Measurements from ENCODE around the gene ALPK1. TPM values are rescaled to one million over a fixed set of nuclear protein-coding genes. Genes with fewer than 3 reads are reported as not detected.

The ALPK1 gene
- total RNA-seq, 6 experiments from 2014 or later = 5.8 to 9.0 (median 7.8) TPM

GRCh38 chr4:112316360-112316759, 19.2 kb downstream of the ALPK1 start:
- Mint-ChIP-seq H3K9me3 (no peaks in the 10 kb centered on the region), H3K4me1 (ENCODE audit: low read depth) (peaks cover 5% of the 10 kb centered on the region; the same call in 1 of the 2 replicates), H3K27me3 (ENCODE audit: insufficient read depth) (no peaks in the 10 kb centered on the region), H3K36me3 (ENCODE audit: low read depth) (peaks cover 5% of the 10 kb centered on the region; the same call in 1 of the 2 replicates), H3K4me3 (no peak overlapping the region), H3K27ac (no peak overlapping the region)
- DNase-seq = no peak
- TF ChIP-seq CTCF (IDR thresholded peaks at IDR 0.05) = no peak

GRCh38 chr4:112318239-112319142, 21.3 kb downstream of the ALPK1 start:
- Mint-ChIP-seq H3K27me3 (ENCODE audit: insufficient read depth) (no peaks in the 10 kb centered on the region), H3K27ac (no peak overlapping the region), H3K4me3 (no peak overlapping the region), H3K36me3 (ENCODE audit: low read depth) (peaks cover 5% of the 10 kb centered on the region; the same call in 1 of the 2 replicates), H3K9me3 (no peaks in the 10 kb centered on the region), H3K4me1 (ENCODE audit: low read depth) (peaks cover 5% of the 10 kb centered on the region; the same call in 1 of the 2 replicates)
- no peak for TF ChIP-seq CTCF (IDR thresholded peaks at IDR 0.05)
- no peak for DNase-seq

- H3K36me3 Mint-ChIP-seq (ENCODE audit: low read depth) = peaks cover 4% of the 10 kb centered on the region; the same call in 1 of the 2 replicates
Observed at GRCh38 chr4:112321776-112322684, 24.9 kb downstream of the ALPK1 start.

GRCh38 chr4:112322866-112323265, 25.7 kb downstream of the ALPK1 start:
- DNase-seq = no peak
- Mint-ChIP-seq H3K4me1 (ENCODE audit: low read depth) (peaks cover 1% of the 10 kb centered on the region), H3K27me3 (ENCODE audit: insufficient read depth) (no peaks in the 10 kb centered on the region; the same call in 1 of the 2 replicates), H3K27ac (no peak overlapping the region), H3K9me3 (no peaks in the 10 kb centered on the region), H3K4me3 (no peak overlapping the region), H3K36me3 (ENCODE audit: low read depth) (no peaks in the 10 kb centered on the region)
- TF ChIP-seq CTCF (IDR thresholded peaks at IDR 0.05) = no peak

More at GRCh38 chr4:112321776-112322684, 24.9 kb downstream of the ALPK1 start:
- H3K27me3 Mint-ChIP-seq (ENCODE audit: insufficient read depth) = no peaks in the 10 kb centered on the region; the same call in 1 of the 2 replicates
- H3K27ac Mint-ChIP-seq = no peak overlapping the region
- H3K4me3 Mint-ChIP-seq = peak overlapping the region; percentile 29; the same call in 1 of the 2 replicates
- peak; percentile 98 for TF ChIP-seq CTCF (IDR thresholded peaks at IDR 0.05)
- DNase-seq = peak; percentile 52
- no peaks in the 10 kb centered on the region for H3K9me3 Mint-ChIP-seq
- H3K4me1 Mint-ChIP-seq (ENCODE audit: low read depth) = peaks cover 5% of the 10 kb centered on the region; the same call in 1 of the 2 replicates

GRCh38 chr4:112325530-112325929, 28.4 kb downstream of the ALPK1 start:
- Mint-ChIP-seq H3K36me3 (ENCODE audit: low read depth) (no peaks in the 10 kb centered on the region), H3K9me3 (no peaks in the 10 kb centered on the region), H3K27ac (no peak overlapping the region), H3K4me3 (no peak overlapping the region), H3K27me3 (ENCODE audit: insufficient read depth) (no peaks in the 10 kb centered on the region; the same call in 1 of the 2 replicates), H3K4me1 (ENCODE audit: low read depth) (peaks cover 7% of the 10 kb centered on the region; the same call in 1 of the 2 replicates)
- no peak for DNase-seq
- no peak for TF ChIP-seq CTCF (IDR thresholded peaks at IDR 0.05)

Measured in HFFc6 (cell line).